PC-3 (cell line): ENCODE data around the gene RAP2B.

ENCODE experiments used
- CTCF ChIP-seq: fragments of 300-600 bp; sonication (generic); conservative IDR thresholded peaks from 2 replicates; pipeline ENCODE4 v1.5.1; 2017; ENCODE audit warnings: antibody characterized with exemption, low read depth, mild to moderate bottlenecking, low read length
- EZH2phosphoT487 ChIP-seq: fragments of 300-600 bp; sonication (generic); IDR thresholded peaks from 2 replicates; pipeline ENCODE4 v1.6.1; 2018; ENCODE audit warnings: mild to moderate bottlenecking, antibody characterized with exemption, low read length, borderline replicate concordance

- TF ChIP-seq EZH2phosphoT487 (no peak), CTCF (no peak)
Observed at GRCh38 chr3:153171918-153172317, 9.9 kb downstream of the RAP2B start.
